ENCODE measurements around the gene TXNRD1. TPM values are rescaled to one million over a fixed set of nuclear protein-coding genes. Genes with fewer than 3 reads are reported as not detected.
A peak's percentile ranks its signal among the peaks of the same experiment; 100 is the strongest.

TXNRD1 gene
- total RNA-seq, 1 donor from 2014 or later: 98.8 TPM

GRCh38 chr12:104353012-104353981, 137.7 kb downstream of the TXNRD1 start:
- intact Hi-C loops (cut with DNase I): no loop called here
- DNase-seq (ENCODE audit: low spot score) (no peak), ATAC-seq (no peak)

DNA sequence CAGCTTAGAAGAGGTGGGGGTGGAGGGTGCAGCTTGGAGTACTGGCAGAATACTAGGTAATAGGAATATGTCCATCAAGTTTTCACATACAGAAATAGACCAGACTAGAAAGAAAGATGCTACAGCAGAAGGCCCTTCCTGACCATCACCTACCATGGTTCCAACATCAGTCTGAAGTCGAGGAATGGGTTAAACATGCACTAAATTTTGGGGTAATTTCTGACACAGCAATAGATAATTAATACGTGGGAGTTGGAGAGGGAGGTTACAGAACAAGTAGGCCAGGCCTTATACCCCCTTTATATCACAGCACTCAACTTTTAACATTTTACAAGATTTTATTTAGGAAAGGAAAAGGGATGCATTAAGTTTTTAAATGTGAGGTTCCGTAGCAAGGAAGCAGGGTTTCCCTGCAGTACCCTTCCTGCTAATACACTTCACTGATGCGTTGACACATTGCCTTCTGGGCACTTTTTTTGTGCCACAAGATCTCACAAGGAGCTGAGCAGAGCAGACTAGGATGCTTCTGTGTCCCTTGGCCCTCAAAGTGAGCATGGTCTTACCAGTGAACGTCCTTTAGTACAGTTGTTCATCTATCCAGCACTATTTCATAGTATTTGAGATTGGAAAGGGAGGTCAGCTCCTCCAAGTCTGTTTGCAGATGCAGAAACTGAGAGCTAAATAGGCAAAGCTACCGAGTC, 138.7 kb downstream of the TXNRD1 start:
- DNase-seq (ENCODE audit: low spot score) (no peak), ATAC-seq (no peak)
- intact Hi-C loops (cut with DNase I): no loop called here

- intact Hi-C loops (cut with DNase I): loop anchor here (5.0 kb wide), 1 partner anchor 153 kb away; no protein-coding TSS in a partner anchor
- ATAC-seq (no peak), DNase-seq (ENCODE audit: low spot score) (no peak)
Observed at GRCh38 chr12:104354868-104355570, 139.4 kb downstream of the TXNRD1 start.

DNA sequence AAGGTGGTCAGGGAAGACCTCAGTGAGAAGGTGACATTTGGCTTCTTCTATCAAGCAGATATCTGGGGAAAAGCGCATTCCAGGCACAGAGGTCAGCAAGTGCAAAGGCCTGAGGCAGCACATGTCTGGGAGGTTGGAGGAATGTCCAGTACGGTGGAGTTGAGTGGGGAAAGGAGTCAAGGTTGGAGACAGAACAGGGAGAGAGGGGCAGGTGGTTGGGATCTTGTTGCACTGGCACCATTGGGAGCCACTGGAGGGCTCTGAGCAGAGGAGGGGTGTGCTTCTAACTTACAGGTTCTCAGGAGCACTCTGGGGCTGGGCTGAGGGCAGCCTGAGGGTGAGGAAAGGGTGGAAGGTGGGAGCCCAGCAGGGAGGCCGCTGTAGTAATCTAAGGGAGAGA, 140.1 kb downstream of the TXNRD1 start:
- DNase-seq (ENCODE audit: low spot score): no peak
- no peak for ATAC-seq
- intact Hi-C loops (cut with DNase I): loop anchor here (5.0 kb wide), 1 partner anchor 153 kb away; no protein-coding TSS in a partner anchor

- intact Hi-C loops (cut with DNase I): loop anchor here (5.0 kb wide), 1 partner anchor 154 kb away; no protein-coding TSS in a partner anchor
- DNase-seq (ENCODE audit: low spot score) (no peak), ATAC-seq (no peak)
Observed at GRCh38 chr12:104356231-104357115, 140.9 kb downstream of the TXNRD1 start.

DNA sequence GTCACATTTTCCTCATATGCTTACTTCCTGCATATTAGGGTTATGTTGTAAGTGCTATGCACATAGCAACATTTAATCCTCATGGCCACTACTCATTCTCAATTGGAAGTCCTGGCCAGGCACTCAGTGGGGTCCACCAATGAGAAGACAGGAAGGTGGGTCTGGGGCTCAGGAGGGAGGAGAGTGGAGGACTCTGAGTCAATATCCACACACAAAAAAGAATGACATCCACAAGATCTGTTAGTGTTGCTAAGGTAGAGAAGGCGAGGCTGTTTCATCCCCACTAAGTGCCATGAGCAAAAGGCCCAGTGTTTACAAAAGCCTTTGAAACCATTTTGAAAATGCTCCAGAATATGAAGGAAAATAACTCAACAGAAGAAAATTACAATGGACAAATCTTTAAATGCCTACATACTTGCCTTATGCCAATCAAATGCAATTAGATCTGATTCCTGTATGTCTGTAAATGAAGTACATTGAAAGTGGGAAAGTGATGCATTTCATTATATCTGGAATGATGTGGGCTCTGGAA, 141.9 kb downstream of the TXNRD1 start:
- DNase-seq (ENCODE audit: low spot score): no peak
- intact Hi-C loops (cut with DNase I): loop anchor here (5.0 kb wide), 1 partner anchor 155 kb away; no protein-coding TSS in a partner anchor
- no peak for ATAC-seq

- intact Hi-C loops (cut with DNase I): loop anchor here (5.0 kb wide), 1 partner anchor 156 kb away; no protein-coding TSS in a partner anchor
- peak; percentile 77 for DNase-seq (ENCODE audit: low spot score)
- ATAC-seq: peak; percentile 80
Observed at GRCh38 chr12:104358353-104359003, 142.9 kb downstream of the TXNRD1 start.

GRCh38 chr12:104359216-104359615, 143.6 kb downstream of the TXNRD1 start:
- ATAC-seq (no peak), DNase-seq (ENCODE audit: low spot score) (no peak)
- intact Hi-C loops (cut with DNase I): loop anchor here (5.0 kb wide), 1 partner anchor 157 kb away; no protein-coding TSS in a partner anchor

DNA sequence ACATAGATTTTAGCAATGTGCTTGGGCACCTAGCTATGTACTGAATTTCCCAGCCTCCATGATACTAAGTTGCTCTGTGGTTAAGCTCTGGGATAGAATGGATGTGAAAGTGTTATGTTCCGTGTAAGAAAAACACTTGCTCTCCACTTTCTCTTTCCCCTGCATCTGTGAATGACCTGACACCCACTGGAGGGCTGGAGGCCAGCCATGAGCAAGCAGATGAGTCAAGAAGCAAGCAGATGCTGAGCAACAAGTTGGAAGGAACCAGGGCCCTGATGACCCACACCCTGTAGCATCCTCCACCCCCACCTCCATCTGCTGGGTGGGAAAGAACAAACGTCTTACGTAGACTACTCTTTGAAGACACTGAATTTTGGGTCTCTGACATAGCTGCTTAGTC, 144.6 kb downstream of the TXNRD1 start:
- intact Hi-C loops (cut with DNase I): no loop called here
- ATAC-seq (no peak), DNase-seq (ENCODE audit: low spot score) (no peak)

GRCh38 chr12:104360983-104361707, 145.6 kb downstream of the TXNRD1 start:
- intact Hi-C loops (cut with DNase I): no loop called here
- DNase-seq (ENCODE audit: low spot score) (no peak), ATAC-seq (no peak)

GRCh38 chr12:104365921-104366410, 150.4 kb downstream of the TXNRD1 start:
- ATAC-seq (no peak), DNase-seq (ENCODE audit: low spot score) (no peak)
- intact Hi-C loops (cut with DNase I): no loop called here

- intact Hi-C loops (cut with DNase I): loop anchor here (10.0 kb wide), 1 partner anchor 685 kb away; no protein-coding TSS in a partner anchor
- ATAC-seq (no peak), DNase-seq (ENCODE audit: low spot score) (no peak)
Observed at GRCh38 chr12:104369708-104370107, 154.1 kb downstream of the TXNRD1 start.

DNA sequence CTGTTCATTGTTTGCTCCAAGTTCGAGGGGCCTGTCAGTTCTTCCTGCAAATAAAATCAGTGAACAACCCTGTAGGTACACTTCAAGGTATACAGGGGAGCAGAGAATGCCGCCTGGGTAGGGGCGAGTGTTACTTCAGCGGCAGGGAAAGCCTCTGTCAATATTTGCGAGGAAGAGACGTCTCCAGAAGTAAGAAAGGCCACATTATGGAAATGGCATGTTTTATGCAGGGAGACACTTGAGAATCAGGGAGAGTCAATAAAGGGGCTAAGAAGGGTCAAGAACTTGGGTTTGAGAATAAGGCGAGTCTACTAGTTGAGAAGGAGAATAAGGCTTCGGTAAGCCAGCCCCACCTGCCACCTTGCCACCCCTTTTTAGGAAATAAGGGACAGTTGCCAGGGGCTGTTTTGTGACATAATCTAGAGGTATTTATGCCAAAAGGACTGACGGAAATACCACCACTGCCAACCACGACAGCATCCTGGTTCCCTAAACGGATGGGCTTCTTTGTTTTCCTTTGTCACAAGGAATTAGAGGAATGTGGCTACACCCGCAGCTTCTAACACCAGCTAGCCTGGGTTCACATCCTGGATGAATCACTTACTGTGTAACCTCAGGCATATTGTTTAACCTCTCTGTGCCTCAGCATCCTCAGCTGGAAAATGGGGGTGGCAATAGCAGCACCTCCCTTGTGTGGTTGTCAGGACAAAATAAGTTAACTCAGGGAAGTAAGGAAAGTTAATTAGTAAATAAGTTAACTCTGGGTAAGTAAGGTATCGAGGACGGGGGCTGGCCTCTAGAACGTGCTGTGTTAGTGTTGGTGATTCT, 155.7 kb downstream of the TXNRD1 start:
- ATAC-seq (no peak), DNase-seq (ENCODE audit: low spot score) (no peak)
- intact Hi-C loops (cut with DNase I): loop anchor here (10.0 kb wide), 1 partner anchor 684 kb away; no protein-coding TSS in a partner anchor

DNA sequence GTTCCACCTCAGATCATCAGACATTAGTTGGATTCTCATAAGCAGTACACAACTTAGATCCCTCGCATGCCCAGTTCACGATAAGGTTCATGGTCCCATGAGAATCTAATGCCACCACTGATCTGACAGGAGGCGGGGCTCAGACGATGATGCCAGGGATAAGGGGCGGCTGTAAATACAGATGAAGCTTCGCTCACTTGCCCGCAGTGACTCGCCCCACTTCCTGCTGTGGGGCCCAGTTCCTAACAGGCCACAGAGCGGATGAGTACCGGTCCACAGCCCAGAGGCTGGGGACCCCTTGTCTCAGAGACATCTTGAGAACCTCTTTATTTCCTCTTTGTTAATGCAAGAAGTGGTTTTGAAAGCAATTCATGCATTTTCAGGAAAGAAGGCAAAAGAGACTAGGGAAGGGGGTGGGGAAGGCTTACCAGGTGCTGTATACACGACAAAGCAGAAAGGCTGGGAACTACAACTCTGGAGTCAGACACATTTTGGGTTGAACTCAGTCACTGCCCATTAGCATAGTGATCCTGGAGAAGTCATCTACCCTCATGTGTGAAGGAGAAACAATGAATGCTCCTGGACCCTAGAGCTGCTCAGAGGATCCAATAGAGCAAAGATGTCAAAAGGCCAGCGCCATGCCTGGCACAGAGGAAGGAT, 156.6 kb downstream of the TXNRD1 start:
- intact Hi-C loops (cut with DNase I): loop anchor here (10.0 kb wide), 1 partner anchor 683 kb away; no protein-coding TSS in a partner anchor
- DNase-seq (ENCODE audit: low spot score): no peak
- no peak for ATAC-seq

DNA sequence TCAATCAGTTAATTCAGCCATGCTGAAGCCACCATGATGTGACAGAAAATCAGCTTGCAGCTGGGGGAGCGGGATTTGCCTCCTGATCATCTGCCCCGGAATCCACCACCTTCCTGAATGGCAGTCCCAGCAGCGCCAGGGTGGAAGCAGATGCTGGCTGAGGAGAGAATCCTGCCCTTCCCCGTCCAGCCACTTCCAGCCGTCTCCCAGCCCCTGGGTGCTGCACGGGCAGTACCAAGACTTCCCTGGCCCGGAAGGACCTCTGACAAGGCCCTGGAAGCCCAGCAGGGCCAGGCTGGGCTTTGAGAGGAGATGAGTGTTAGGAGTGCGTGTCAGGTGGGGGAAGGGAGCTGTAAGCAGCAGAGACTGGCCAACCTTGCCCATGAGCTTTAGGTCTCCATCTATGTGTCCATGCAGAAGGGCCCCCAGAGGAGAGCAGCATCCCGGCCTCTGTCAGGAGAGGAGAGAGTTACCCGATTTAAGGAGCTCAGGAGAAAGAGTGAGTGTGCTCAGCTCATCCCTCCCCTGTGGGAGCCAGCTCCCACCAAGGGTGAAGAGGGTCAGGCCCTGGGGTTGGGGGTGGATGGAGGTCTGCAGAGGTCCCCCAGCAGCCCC, 157.2 kb downstream of the TXNRD1 start:
- ATAC-seq: no peak
- DNase-seq (ENCODE audit: low spot score): no peak
- intact Hi-C loops (cut with DNase I): loop anchor here (10.0 kb wide), 1 partner anchor 682 kb away; no protein-coding TSS in a partner anchor

All from sciatic nerve (tissue), 2 donors.